Measurements from ENCODE around the gene CDHR3.
"Not testable (repeated sequence)": the region's sequence is repeated elsewhere in the genome, so short reads cannot be mapped to it uniquely, and the experiment has no call there.

The CDHR3 gene

GRCh38 chr7:105945848-105946247, 17.2 kb upstream of the CDHR3 start:
- Mint-ChIP-seq H3K27ac (no peak overlapping the region), H3K9me3 (no peaks in the 10 kb centered on the region), H3K4me1 (no peaks in the 10 kb centered on the region), H3K4me3 (no peak overlapping the region), H3K27me3 (no peaks in the 10 kb centered on the region), H3K36me3 (ENCODE audit: low read depth) (no peaks in the 10 kb centered on the region)
- DNase-seq = no peak
- no peak for ATAC-seq

- DNase-seq (no peak), ATAC-seq (no peak)
- Mint-ChIP-seq H3K4me1 (peaks cover 2% of the 10 kb centered on the region), H3K36me3 (ENCODE audit: low read depth) (no peaks in the 10 kb centered on the region), H3K4me3 (no peak overlapping the region), H3K27ac (no peak overlapping the region), H3K9me3 (peaks cover 8% of the 10 kb centered on the region), H3K27me3 (peaks cover 22% of the 10 kb centered on the region)
These were observed 11.5 kb upstream of the CDHR3 start for GRCh38 chr7:105951597-105951996.

GRCh38 chr7:105952917-105953595, 10.0 kb upstream of the CDHR3 start:
- DNase-seq (no peak), ATAC-seq (no peak)
- Mint-ChIP-seq H3K9me3 (peaks cover 8% of the 10 kb centered on the region), H3K27me3 (peaks cover 22% of the 10 kb centered on the region), H3K4me1 (peaks cover 2% of the 10 kb centered on the region), H3K4me3 (no peak overlapping the region), H3K27ac (no peak overlapping the region), H3K36me3 (ENCODE audit: low read depth) (no peaks in the 10 kb centered on the region)

GRCh38 chr7:105954711-105955110, 8.4 kb upstream of the CDHR3 start:
- ATAC-seq (no peak), DNase-seq (no peak)
- Mint-ChIP-seq H3K36me3 (ENCODE audit: low read depth) (no peaks in the 10 kb centered on the region), H3K27ac (no peak overlapping the region), H3K9me3 (peaks cover 8% of the 10 kb centered on the region), H3K4me3 (no peak overlapping the region), H3K4me1 (peaks cover 2% of the 10 kb centered on the region), H3K27me3 (peaks cover 22% of the 10 kb centered on the region)

GRCh38 chr7:105955651-105956466, 7.2 kb upstream of the CDHR3 start:
- not testable (repeated sequence) for H3K27ac Mint-ChIP-seq; H3K9me3 Mint-ChIP-seq; ATAC-seq; H3K4me1 Mint-ChIP-seq; DNase-seq; H3K36me3 Mint-ChIP-seq (ENCODE audit: low read depth); H3K4me3 Mint-ChIP-seq
- peaks cover 22% of the 10 kb centered on the region for H3K27me3 Mint-ChIP-seq

GRCh38 chr7:105958012-105958411, 5.1 kb upstream of the CDHR3 start:
- Mint-ChIP-seq H3K4me3 (no peak overlapping the region), H3K9me3 (no peaks in the 10 kb centered on the region), H3K4me1 (peaks cover 2% of the 10 kb centered on the region), H3K27me3 (peaks cover 19% of the 10 kb centered on the region), H3K27ac (no peak overlapping the region), H3K36me3 (ENCODE audit: low read depth) (no peaks in the 10 kb centered on the region)
- ATAC-seq (no peak), DNase-seq (no peak)

GRCh38 chr7:105962353-105962752, 711 bp upstream of the CDHR3 start:
- H3K9me3 Mint-ChIP-seq = no peaks in the 10 kb centered on the region
- DNase-seq (no peak), ATAC-seq (no peak)
- H3K4me3 Mint-ChIP-seq = no peak overlapping the region
- H3K27me3 Mint-ChIP-seq = no peaks in the 10 kb centered on the region
- H3K27ac Mint-ChIP-seq = no peak overlapping the region
- H3K4me1 Mint-ChIP-seq = no peaks in the 10 kb centered on the region
- H3K36me3 Mint-ChIP-seq (ENCODE audit: low read depth) = no peaks in the 10 kb centered on the region

GRCh38 chr7:105971845-105972244, 8.8 kb downstream of the CDHR3 start:
- Mint-ChIP-seq H3K4me1 (no peaks in the 10 kb centered on the region), H3K27ac (no peak overlapping the region), H3K36me3 (ENCODE audit: low read depth) (no peaks in the 10 kb centered on the region), H3K9me3 (no peaks in the 10 kb centered on the region), H3K4me3 (no peak overlapping the region), H3K27me3 (no peaks in the 10 kb centered on the region)
- DNase-seq (no peak), ATAC-seq (no peak)

GRCh38 chr7:105972276-105972675, 9.2 kb downstream of the CDHR3 start:
- no peaks in the 10 kb centered on the region for H3K36me3 Mint-ChIP-seq (ENCODE audit: low read depth)
- no peak overlapping the region for H3K27ac Mint-ChIP-seq
- H3K4me1 Mint-ChIP-seq = no peaks in the 10 kb centered on the region
- DNase-seq (no peak), ATAC-seq (no peak)
- no peaks in the 10 kb centered on the region for H3K27me3 Mint-ChIP-seq
- H3K9me3 Mint-ChIP-seq = no peaks in the 10 kb centered on the region
- no peak overlapping the region for H3K4me3 Mint-ChIP-seq

GRCh38 chr7:105974471-105974870, 11.4 kb downstream of the CDHR3 start:
- H3K36me3 Mint-ChIP-seq (ENCODE audit: low read depth) = no peaks in the 10 kb centered on the region
- H3K27ac Mint-ChIP-seq = no peak overlapping the region
- no peak overlapping the region for H3K4me3 Mint-ChIP-seq
- H3K9me3 Mint-ChIP-seq = no peaks in the 10 kb centered on the region
- DNase-seq (no peak), ATAC-seq (no peak)
- no peaks in the 10 kb centered on the region for H3K27me3 Mint-ChIP-seq
- no peaks in the 10 kb centered on the region for H3K4me1 Mint-ChIP-seq

GRCh38 chr7:105975770-105976417, 12.8 kb downstream of the CDHR3 start:
- Mint-ChIP-seq H3K36me3 (ENCODE audit: low read depth) (no peaks in the 10 kb centered on the region), H3K9me3 (no peaks in the 10 kb centered on the region), H3K4me1 (no peaks in the 10 kb centered on the region), H3K27ac (no peak overlapping the region), H3K4me3 (no peak overlapping the region), H3K27me3 (no peaks in the 10 kb centered on the region)
- DNase-seq (no peak), ATAC-seq (no peak)

GRCh38 chr7:105976868-105977267, 13.8 kb downstream of the CDHR3 start:
- no peaks in the 10 kb centered on the region for H3K4me1 Mint-ChIP-seq
- H3K27me3 Mint-ChIP-seq = no peaks in the 10 kb centered on the region
- H3K4me3 Mint-ChIP-seq = no peak overlapping the region
- H3K27ac Mint-ChIP-seq = no peak overlapping the region
- no peaks in the 10 kb centered on the region for H3K36me3 Mint-ChIP-seq (ENCODE audit: low read depth)
- ATAC-seq (no peak), DNase-seq (no peak)
- no peaks in the 10 kb centered on the region for H3K9me3 Mint-ChIP-seq

- no peak for DNase-seq
- Mint-ChIP-seq H3K4me1 (no peaks in the 10 kb centered on the region), H3K36me3 (ENCODE audit: low read depth) (no peaks in the 10 kb centered on the region), H3K4me3 (no peak overlapping the region), H3K9me3 (no peaks in the 10 kb centered on the region), H3K27ac (no peak overlapping the region), H3K27me3 (peaks cover 2% of the 10 kb centered on the region)
- no peak for ATAC-seq
These were observed 15.0 kb downstream of the CDHR3 start for GRCh38 chr7:105978035-105978434.

GRCh38 chr7:105978974-105979373, 15.9 kb downstream of the CDHR3 start:
- ATAC-seq = no peak
- Mint-ChIP-seq H3K4me1 (no peaks in the 10 kb centered on the region), H3K4me3 (no peak overlapping the region), H3K36me3 (ENCODE audit: low read depth) (no peaks in the 10 kb centered on the region), H3K27ac (no peak overlapping the region), H3K27me3 (peaks cover 2% of the 10 kb centered on the region), H3K9me3 (no peaks in the 10 kb centered on the region)
- no peak for DNase-seq

GRCh38 chr7:105979405-105979804, 16.3 kb downstream of the CDHR3 start:
- peaks cover 5% of the 10 kb centered on the region for H3K27me3 Mint-ChIP-seq
- H3K4me1 Mint-ChIP-seq = no peaks in the 10 kb centered on the region
- H3K27ac Mint-ChIP-seq = no peak overlapping the region
- no peak for ATAC-seq
- H3K9me3 Mint-ChIP-seq = no peaks in the 10 kb centered on the region
- no peaks in the 10 kb centered on the region for H3K36me3 Mint-ChIP-seq (ENCODE audit: low read depth)
- no peak for DNase-seq
- no peak overlapping the region for H3K4me3 Mint-ChIP-seq
